Right ventricle myocardium superior (tissue), 1 donor: Measurements from ENCODE around the gene APCS. TPM values are rescaled to one million over a fixed set of nuclear protein-coding genes. Genes with fewer than 3 reads are reported as not detected.

Experiments used
- total RNA-seq: library from RNA; stranded (reverse); fragmentation: NEBNext Ultra II Directional; extraction: Animal tissue kit (Norgen Biotek cat#: 25700); gene quantifications from one replicate; pipeline ENCODE4 v1.2.1, GENCODE V29; 2021
- donor health status: DM: no; HTN: yes; CAD: no; lungs with severe emphysema.

APCS gene
- total RNA-seq, 1 donor from 2014 or later = 0.32 TPM

Other genes with a start within 250 kb of the APCS start
- not detected for gene OR10J4, start 155.6 kb upstream of the APCS start, total RNA-seq
- gene OR10J1, start 148.1 kb upstream of the APCS start, total RNA-seq = not detected
- not detected for gene OR10J5, start 51.8 kb upstream of the APCS start, total RNA-seq
- gene CRP, start 126.8 kb downstream of the APCS start, total RNA-seq = not detected
- gene DUSP23, start 193.1 kb downstream of the APCS start, total RNA-seq = 15.5 TPM
- 0.32 TPM for gene FCRL6, start 214.5 kb downstream of the APCS start, total RNA-seq
- gene SLAMF8, start 239.0 kb downstream of the APCS start, total RNA-seq = 1.00 TPM